GM18909 (cell line): ENCODE data around the gene LRRC28.

Source experiments
- ATAC-seq: cut with Tn5 transposase; IDR thresholded peaks from one replicate; pipeline ENCODE4 v1.9.1; 2021; ENCODE audit warnings: mild to moderate bottlenecking; ENCODE audit not compliant: unreplicated experiment, poor library complexity

LRRC28 gene

DNA sequence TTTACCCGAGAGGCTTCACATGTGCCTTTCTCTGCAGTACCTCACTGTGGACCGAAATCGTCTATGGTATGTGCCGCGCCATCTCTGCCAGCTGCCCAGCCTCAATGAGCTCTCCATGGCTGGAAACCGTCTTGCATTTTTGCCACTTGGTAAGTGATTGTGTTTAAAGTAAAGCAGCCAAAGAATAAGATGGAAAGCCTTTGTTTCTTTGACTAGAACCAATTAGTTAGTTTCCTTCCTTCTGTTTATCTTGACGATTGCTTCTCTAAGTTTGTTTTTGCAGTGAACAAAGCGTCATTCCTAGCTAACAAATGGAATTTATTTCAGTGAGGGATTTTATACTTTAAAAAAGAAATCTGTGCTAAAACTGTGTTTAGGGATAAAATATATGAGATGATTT is 82.7 kb downstream of the LRRC28 start:
- ATAC-seq: no peak

DNA sequence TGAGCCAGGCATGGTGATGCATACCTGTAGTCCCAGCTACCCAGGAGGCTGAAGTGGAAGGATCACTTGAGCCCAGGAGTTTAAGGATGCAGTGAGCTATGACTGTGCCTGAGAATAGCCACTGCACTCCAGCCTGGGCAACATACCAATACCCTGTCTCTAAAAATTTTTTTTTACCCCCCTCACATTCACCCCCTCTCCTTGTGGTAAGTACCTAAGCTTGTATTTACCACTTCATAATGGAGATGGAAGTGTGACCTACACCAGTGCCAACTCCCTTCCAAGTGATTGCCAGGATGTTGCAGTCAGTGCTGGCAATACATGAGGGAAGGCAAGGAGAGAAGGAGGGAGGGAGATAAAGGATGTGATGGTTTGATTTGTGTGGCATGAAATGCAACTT is 84.2 kb downstream of the LRRC28 start:
- ATAC-seq: no peak

GRCh38 chr15:99336794-99337193 is 85.5 kb downstream of the LRRC28 start:
- ATAC-seq: no peak

- ATAC-seq: no peak
These were observed 89.1 kb downstream of the LRRC28 start for GRCh38 chr15:99340347-99340746.

GRCh38 chr15:99341786-99342185 is 90.5 kb downstream of the LRRC28 start:
- no peak for ATAC-seq

- no peak for ATAC-seq
These were observed 91.9 kb downstream of the LRRC28 start for GRCh38 chr15:99343208-99343607.

DNA sequence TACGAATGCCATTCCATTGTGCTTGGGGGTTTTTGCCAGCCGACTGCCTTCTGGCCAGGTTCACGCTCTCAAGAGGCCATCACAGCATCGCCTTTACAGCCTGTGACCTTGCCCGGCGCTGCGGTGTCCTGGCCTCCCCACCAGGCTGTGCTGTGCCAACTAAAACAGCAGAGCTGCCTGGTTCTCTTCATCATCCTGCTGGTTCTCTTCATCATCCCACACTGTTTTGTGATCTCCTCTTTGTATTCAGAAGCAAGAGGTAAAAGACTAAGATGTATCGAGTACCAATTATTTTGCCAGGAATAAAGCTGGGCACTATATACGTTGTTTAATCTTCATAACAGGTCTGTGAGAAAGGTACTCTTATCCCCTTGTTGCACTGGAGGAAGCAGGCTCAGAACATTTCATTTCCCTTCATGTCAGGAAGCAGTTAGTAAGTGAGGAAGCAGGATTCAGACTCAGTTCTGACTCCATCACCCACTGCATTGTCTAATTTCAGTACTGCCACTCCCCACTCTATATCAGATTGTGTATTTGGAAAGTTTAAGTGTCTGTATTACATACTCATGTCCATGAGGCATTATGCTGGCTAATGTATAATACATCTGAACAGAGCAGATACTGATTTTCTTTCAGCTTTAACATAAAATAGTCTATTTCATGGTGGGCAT is 92.7 kb downstream of the LRRC28 start:
- no peak for ATAC-seq

- no peak for ATAC-seq
These were observed 93.4 kb downstream of the LRRC28 start for GRCh38 chr15:99344639-99345038.

- ATAC-seq: no peak
These were observed 94.0 kb downstream of the LRRC28 start for GRCh38 chr15:99345242-99345641.

DNA sequence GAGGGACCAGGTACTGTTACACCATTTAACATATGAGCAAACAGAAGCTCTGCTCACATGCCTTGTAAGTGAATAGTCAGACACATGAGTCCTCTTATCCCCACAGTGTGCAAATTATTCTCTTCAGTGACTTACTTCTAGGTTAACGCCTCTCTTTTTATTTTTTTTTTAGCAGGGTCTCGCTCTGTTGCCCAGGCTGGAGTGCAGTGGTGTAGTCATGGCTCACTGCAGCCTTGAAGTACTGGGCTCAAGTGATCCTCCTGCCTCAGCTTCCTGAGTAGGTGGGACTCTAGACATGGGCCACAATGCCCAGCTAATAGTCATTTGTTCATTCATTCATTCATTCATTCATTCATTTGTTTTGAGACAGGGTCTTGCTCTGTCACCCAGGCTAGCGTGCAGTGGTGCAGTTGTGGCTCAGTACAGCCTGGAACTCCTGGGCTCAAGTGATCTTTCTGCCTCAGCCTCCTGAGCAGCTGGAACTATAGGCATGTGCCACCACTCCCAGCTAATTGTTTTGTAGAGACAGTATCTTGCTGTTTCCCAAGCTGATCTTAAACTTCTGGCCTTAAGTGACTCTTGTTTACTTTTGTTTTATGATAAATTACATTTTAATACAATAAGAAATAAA is 94.7 kb downstream of the LRRC28 start:
- ATAC-seq: peak; percentile 48

- ATAC-seq: no peak
These were observed 96.3 kb downstream of the LRRC28 start for GRCh38 chr15:99347574-99347973.

DNA sequence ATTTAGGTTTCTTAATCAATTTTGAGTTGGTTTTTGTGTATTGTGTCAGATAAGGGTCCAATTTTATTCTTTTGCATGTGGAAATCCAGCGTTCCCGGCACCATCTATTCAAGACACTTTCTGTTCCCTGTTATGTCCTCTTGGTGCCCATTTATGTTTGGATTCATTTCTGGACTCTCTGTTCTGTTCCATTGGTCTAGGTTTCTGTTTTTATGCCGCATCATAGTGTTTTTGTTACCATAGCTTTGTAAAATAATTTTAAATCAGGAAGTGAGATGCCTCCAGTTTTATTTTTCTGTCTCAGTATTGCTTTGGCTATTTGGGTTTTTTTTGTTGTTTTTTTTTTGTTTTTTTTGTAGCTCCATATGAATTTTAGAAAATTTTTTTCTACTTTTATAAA is 97.1 kb downstream of the LRRC28 start:
- no peak for ATAC-seq

DNA sequence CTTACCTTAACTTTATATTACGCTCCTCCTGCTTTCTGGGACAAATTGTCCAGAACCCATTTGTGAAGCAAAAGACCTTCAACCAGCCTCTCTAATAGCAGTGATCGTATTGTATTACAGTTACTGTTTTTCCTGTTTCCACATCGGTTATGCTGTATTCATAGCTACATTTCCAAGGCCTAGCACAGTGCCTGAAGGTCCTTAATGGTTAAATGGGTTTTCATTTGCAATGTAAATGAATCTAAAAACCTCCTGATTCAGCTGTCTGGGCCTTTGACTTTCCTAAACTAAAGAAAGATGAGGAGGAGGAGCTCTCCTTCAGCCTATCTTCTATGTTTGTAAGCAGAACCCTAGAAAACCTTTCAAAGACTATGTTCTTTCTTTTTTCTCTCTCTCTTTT is 99.1 kb downstream of the LRRC28 start:
- no peak for ATAC-seq

DNA sequence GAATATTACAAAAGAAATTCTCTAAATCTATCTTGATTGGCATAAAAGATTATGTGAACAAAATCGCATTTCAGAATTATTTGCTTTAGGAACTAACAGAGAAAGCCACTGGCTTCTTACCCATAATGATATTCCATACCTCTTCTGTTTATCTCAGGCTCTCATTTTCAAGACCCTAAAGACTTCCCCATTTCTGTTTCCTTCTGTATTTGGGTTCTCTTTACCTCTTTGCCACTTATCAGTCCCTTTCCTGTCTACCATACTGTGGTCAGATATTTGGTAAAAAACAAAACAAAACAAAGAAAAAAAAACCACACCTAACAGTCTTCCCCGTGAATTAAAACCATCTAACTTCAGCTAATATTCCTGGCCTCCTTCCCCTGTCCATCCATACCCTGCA is 108.5 kb downstream of the LRRC28 start:
- no peak for ATAC-seq

GRCh38 chr15:99361545-99362185 is 110.4 kb downstream of the LRRC28 start:
- no peak for ATAC-seq

DNA sequence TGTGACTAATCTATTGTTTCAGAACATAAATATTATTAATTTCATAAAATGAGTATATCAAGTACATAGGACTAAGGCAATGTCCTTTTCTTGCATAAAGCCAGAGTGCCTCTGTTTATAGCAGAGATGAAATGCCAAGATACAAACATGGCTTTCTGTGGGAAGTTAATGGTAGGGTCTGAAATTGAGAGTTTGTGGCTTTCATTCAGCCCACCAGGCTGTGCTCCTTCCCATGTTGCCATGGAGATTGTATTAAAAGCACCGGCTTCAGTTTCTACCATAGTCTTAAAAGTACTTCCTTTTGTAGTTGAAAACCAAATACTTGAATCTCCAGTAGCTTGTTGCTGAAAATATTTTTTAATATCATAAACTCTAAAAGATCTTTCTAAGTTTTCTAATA is 114.0 kb downstream of the LRRC28 start:
- peak; percentile 83 for ATAC-seq

- no peak for ATAC-seq
These were observed 114.7 kb downstream of the LRRC28 start for GRCh38 chr15:99366013-99366412.

GRCh38 chr15:99368743-99369142 is 117.5 kb downstream of the LRRC28 start:
- ATAC-seq: no peak

GRCh38 chr15:99369196-99369595 is 117.9 kb downstream of the LRRC28 start:
- ATAC-seq: no peak

DNA sequence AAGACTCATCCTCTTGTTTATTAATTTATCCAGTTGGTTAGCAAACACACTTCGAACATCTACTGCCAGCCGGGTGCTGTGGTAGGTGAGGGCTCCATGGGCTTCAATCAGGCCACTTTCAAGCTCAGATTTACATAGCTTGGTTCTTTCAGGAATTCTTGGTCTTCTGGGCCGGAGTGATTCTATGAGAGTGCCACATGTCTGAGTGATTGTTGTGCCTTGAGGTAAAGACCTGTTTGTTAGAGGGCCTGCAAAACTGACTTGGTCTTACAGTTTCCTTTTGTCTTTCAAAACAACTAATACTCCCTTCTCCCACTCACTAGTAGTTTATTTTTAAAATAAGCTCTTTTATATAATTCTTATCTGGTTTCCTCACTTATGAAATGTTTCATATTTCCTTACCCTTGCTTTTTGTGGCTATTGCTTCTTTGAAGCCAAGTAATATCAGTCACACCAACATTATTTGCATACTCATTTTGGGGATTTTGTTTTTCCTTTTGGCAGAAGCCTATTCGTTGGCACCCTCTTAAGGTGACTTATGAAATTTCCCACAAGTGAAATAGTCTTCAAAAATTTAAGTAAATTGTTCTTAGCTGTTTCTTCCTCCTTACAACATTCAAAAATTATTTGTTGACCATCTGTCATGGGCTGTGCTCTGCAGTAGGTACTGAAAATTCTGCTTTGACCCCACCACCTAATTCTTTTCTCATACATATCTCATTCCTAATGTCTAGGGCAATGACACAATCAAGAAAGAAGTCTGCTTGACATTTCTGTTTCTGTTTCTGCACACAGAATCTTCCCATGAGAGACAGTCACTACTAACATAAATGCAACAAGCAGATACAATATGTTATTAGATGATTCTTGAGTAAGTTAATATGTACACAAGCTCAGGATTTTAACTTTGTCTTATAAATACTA is 120.2 kb downstream of the LRRC28 start:
- peak; percentile 88 for ATAC-seq
